Measurements from ENCODE around the gene SECTM1.

The SECTM1 gene

GRCh38 chr17:82358465-82359350 lies 25.1 kb upstream of the SECTM1 start, which contains the start of gene TEX19:
Gene TEX19 (plus strand): TSS chr17:82359247. CDS start chr17:82362151, 2,904 bp downstream.
- H3K4me3 ChIP-seq (ENCODE audit: low read depth, low read length), result no peak within 1 kb of the TSS
- peak; percentile 73 for DNase-seq (ENCODE audit: low read depth)
- TF ChIP-seq MAX (IDR thresholded peaks at IDR 0.05; ENCODE audit: low read depth, low read length) (peak; percentile 79), POLR2A (IDR thresholded peaks at IDR 0.05; ENCODE audit: extremely low read depth, insufficient read length) (no peak), MYC (IDR thresholded peaks at IDR 0.05; ENCODE audit: low read depth, low read length) (peak; percentile 82), CTCF (IDR thresholded peaks at IDR 0.05; ENCODE audit: low read depth, low read length) (no peak)

- H3K4me3 ChIP-seq (ENCODE audit: low read depth, low read length), result no peak overlapping the region
- no peak for DNase-seq (ENCODE audit: low read depth)
- no peak for TF ChIP-seq MAX (IDR thresholded peaks at IDR 0.05; ENCODE audit: low read depth, low read length)
- no peak for TF ChIP-seq MYC (IDR thresholded peaks at IDR 0.05; ENCODE audit: low read depth, low read length)
- TF ChIP-seq CTCF (IDR thresholded peaks at IDR 0.05; ENCODE audit: low read depth, low read length), result no peak
- no peak for TF ChIP-seq POLR2A (IDR thresholded peaks at IDR 0.05; ENCODE audit: extremely low read depth, insufficient read length)
These were observed 23.8 kb upstream of the SECTM1 start for GRCh38 chr17:82357394-82357793.

- DNase-seq (ENCODE audit: low read depth), result no peak
- no peak overlapping the region for H3K4me3 ChIP-seq (ENCODE audit: low read depth, low read length)
- TF ChIP-seq MAX (IDR thresholded peaks at IDR 0.05; ENCODE audit: low read depth, low read length), result no peak
- TF ChIP-seq POLR2A (IDR thresholded peaks at IDR 0.05; ENCODE audit: extremely low read depth, insufficient read length), result no peak
- no peak for TF ChIP-seq CTCF (IDR thresholded peaks at IDR 0.05; ENCODE audit: low read depth, low read length)
These were observed 23.3 kb upstream of the SECTM1 start for GRCh38 chr17:82356845-82357355.

- no peak for DNase-seq (ENCODE audit: low read depth)
- H3K4me3 ChIP-seq (ENCODE audit: low read depth, low read length), result no peak overlapping the region
- no peak for TF ChIP-seq MAX (IDR thresholded peaks at IDR 0.05; ENCODE audit: low read depth, low read length)
- TF ChIP-seq MYC (IDR thresholded peaks at IDR 0.05; ENCODE audit: low read depth, low read length), result no peak
- no peak for TF ChIP-seq CTCF (IDR thresholded peaks at IDR 0.05; ENCODE audit: low read depth, low read length)
- TF ChIP-seq POLR2A (IDR thresholded peaks at IDR 0.05; ENCODE audit: extremely low read depth, insufficient read length), result no peak
These were observed 22.3 kb upstream of the SECTM1 start for GRCh38 chr17:82355770-82356427.

GRCh38 chr17:82354804-82355308 lies 21.3 kb upstream of the SECTM1 start:
- TF ChIP-seq MAX (IDR thresholded peaks at IDR 0.05; ENCODE audit: low read depth, low read length), result no peak
- no peak for TF ChIP-seq MYC (IDR thresholded peaks at IDR 0.05; ENCODE audit: low read depth, low read length)
- no peak for TF ChIP-seq POLR2A (IDR thresholded peaks at IDR 0.05; ENCODE audit: extremely low read depth, insufficient read length)
- TF ChIP-seq CTCF (IDR thresholded peaks at IDR 0.05; ENCODE audit: low read depth, low read length), result no peak
- H3K4me3 ChIP-seq (ENCODE audit: low read depth, low read length), result no peak overlapping the region
- no peak for DNase-seq (ENCODE audit: low read depth)

All from NB4 (cell line).